LoVo (cell line): ENCODE measurements around the gene TJP2.

Experiments
- DNase-seq: peaks from one replicate; pipeline ENCODE4 v3.0.0-alpha.2; 2016; ENCODE audit warnings: low spot score

The TJP2 gene

GRCh38 chr9:69232135-69232534 is 58.1 kb downstream of the TJP2 start:
- no peak for DNase-seq

- no peak for DNase-seq
Measured at GRCh38 chr9:69234683-69235082, 60.6 kb downstream of the TJP2 start.

GRCh38 chr9:69236188-69236587 is 62.1 kb downstream of the TJP2 start:
- DNase-seq, result no peak

GRCh38 chr9:69237702-69238295 is 63.7 kb downstream of the TJP2 start:
- DNase-seq, result no peak

GRCh38 chr9:69243116-69243515 is 69.0 kb downstream of the TJP2 start:
- DNase-seq, result no peak

GRCh38 chr9:69246629-69247028 is 72.6 kb downstream of the TJP2 start:
- DNase-seq, result no peak

- DNase-seq, result no peak
Measured at GRCh38 chr9:69248005-69248404, 73.9 kb downstream of the TJP2 start.

- DNase-seq, result no peak
Measured at GRCh38 chr9:69249337-69249736, 75.3 kb downstream of the TJP2 start.

GRCh38 chr9:69250681-69251080 is 76.6 kb downstream of the TJP2 start:
- DNase-seq, result no peak

- DNase-seq, result no peak
Measured at GRCh38 chr9:69252436-69252835, 78.4 kb downstream of the TJP2 start.

GRCh38 chr9:69253057-69253456 is 79.0 kb downstream of the TJP2 start:
- DNase-seq, result no peak

- no peak for DNase-seq
Measured at GRCh38 chr9:69254223-69254622, 80.1 kb downstream of the TJP2 start.

GRCh38 chr9:69255591-69255990 is 81.5 kb downstream of the TJP2 start:
- no peak for DNase-seq

- no peak for DNase-seq
Measured at GRCh38 chr9:69258551-69258950, 84.5 kb downstream of the TJP2 start.

- DNase-seq, result no peak
Measured at GRCh38 chr9:69260161-69260560, 86.1 kb downstream of the TJP2 start.

GRCh38 chr9:69261636-69262035 is 87.6 kb downstream of the TJP2 start:
- DNase-seq, result no peak

- DNase-seq, result no peak
Measured at GRCh38 chr9:69264526-69264925, 90.4 kb downstream of the TJP2 start.

GRCh38 chr9:69265891-69266290 is 91.8 kb downstream of the TJP2 start:
- DNase-seq, result no peak

GRCh38 chr9:69272212-69272611 is 98.1 kb downstream of the TJP2 start:
- DNase-seq, result no peak

- no peak for DNase-seq
Measured at GRCh38 chr9:69273161-69273560, 99.1 kb downstream of the TJP2 start.

GRCh38 chr9:69276775-69277174 is 102.7 kb downstream of the TJP2 start:
- DNase-seq, result no peak

- no peak for DNase-seq
Measured at GRCh38 chr9:69279084-69279731, 105.1 kb downstream of the TJP2 start.

- no peak for DNase-seq
Measured at GRCh38 chr9:69279733-69280132, 105.7 kb downstream of the TJP2 start.

- no peak for DNase-seq
Measured at GRCh38 chr9:69283003-69283402, 108.9 kb downstream of the TJP2 start.
